Left cardiac atrium (tissue), 4 donors: Measurements from ENCODE around the gene FAM9A. TPM values are rescaled to one million over a fixed set of nuclear protein-coding genes. Genes with fewer than 3 reads are reported as not detected.

Experiments used
- ATAC-seq, 2 donors: fragments of 200-7000 bp; cut with Tn5 transposase; one replicate each; pipeline ENCODE4 v1.9.1; 2020; ENCODE audit warnings: mild to moderate bottlenecking in 2 of 2, moderate library complexity in 2 of 2
- DNase-seq: peaks from one replicate; pipeline ENCODE4 v3.0.0-alpha.2; 2020
- intact Hi-C, 2 donors: fragments of 100-400 bp; cut with DNase I; formaldehyde crosslinking; loops; one replicate each; pipeline versions ENCODE4 v1.14.1 to v1.15.1; 2022 to 2023
- total RNA-seq, 2 donors: library from RNA; stranded (reverse); fragmentation: NEBNext Ultra II Directional; extraction: Animal tissue kit (Norgen Biotek cat#: 25700); gene quantifications; one replicate each; pipeline ENCODE4 v1.2.1, GENCODE V29; 2021
- donor health status: DM: no; HTN: yes; CAD: no.
- donor health status: DM: no; HTN: yes; CAD: no; lungs with severe emphysema.
- donor health status: DM: yes; HTN: yes; CAD: no.
- donor health status: Dilated cardiomyopathy.

The FAM9A gene
- total RNA-seq, 2 donors from 2014 or later: not detected

DNA sequence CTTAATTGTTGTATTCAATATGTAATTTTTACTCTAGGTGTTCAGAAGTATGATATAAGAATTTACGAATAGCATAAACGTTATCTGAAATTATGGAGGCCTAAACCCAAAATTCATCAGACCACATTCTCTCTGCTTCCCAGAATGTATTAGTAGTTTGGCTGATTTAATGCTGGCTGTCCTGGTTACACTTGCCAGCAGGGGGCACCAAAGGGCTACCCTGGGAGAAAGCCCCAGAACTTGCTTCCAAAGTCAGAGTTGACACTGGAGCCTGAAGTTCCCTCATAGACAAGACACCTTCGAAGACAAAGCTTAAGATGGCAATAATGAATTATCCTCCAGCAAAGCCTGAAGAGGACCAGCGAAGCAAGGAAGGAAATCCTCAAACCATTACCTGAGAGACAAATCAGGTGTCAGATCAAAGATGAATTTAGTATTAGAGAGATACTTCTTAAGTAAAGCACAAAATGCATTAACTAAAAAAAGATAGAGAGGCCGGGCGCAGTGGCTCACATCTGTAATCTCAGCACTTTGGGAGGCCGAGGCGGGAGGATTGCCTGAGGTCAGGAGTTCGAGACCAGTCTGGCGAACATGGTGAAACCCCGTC lies 58.0 kb downstream of the FAM9A start:
- no peak for ATAC-seq
- intact Hi-C loops: loop anchor here in 1 of 2 donors (10.0 kb wide), 1 partner anchor 72 kb away; no protein-coding TSS in a partner anchor
- peak; percentile 42 for DNase-seq

DNA sequence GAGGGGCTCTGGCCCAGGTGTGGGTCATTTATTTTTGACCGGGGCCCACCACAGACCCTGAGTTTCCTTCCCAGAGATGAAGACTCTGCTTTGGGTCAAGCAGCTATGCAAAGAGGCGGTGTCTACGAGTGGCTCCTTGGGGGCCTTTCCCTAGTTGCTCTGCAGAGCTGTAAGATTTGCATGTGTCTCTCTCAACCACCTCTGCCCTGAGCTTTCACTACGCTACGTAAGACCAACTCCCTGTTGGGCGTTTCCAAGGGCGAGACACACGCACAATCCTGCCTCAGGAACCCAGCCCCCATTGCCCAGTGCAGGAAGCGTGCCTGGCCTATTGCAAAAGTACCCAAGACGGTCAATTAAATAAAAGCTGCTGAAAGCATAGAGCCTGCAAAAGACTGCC lies 59.2 kb downstream of the FAM9A start:
- no peak for DNase-seq
- ATAC-seq: no peak
- intact Hi-C loops: loop anchor here in 1 of 2 donors (10.0 kb wide), 1 partner anchor 73 kb away; no protein-coding TSS in a partner anchor

Other genes with a start within 250 kb of the FAM9A start
- 1 to 10 TPM; 4.0 to 5.9 TPM for gene ANOS1, start 69.2 kb downstream of the FAM9A start, total RNA-seq
- not detected for gene FAM9B, start 232.7 kb upstream of the FAM9A start, total RNA-seq